Sigmoid colon (tissue), 7 donors: ENCODE measurements around the gene NAGS. TPM values are rescaled to one million over a fixed set of nuclear protein-coding genes. Genes with fewer than 3 reads are reported as not detected.
A peak's percentile ranks its signal among the peaks of the same experiment; 100 is the strongest.

Source experiments
- DNase-seq: peaks from one replicate; pipeline ENCODE4 v3.0.0-alpha.2; 2019
- H3K27ac ChIP-seq, 4 donors: fragments of 200-600 bp; sonication (generic); one replicate each; pipeline ENCODE4 v1.5.1; 2016 to 2019; ENCODE audit warnings: mild to moderate bottlenecking in 1 of 4
- H3K27me3 ChIP-seq, 3 donors: fragments of 200-600 bp; sonication (generic); one replicate each; pipeline ENCODE4 v1.5.1; 2019; ENCODE audit warnings: mild to moderate bottlenecking in 1 of 3
- H3K36me3 ChIP-seq, 4 donors: fragments of 200-600 bp; sonication (generic); one replicate each; pipeline ENCODE4 v1.5.1; 2016 to 2019
- H3K4me1 ChIP-seq, 4 donors: fragments of 200-600 bp; sonication (generic); one replicate each; pipeline ENCODE4 v1.5.1; 2017 to 2019
- H3K4me3 ChIP-seq, 4 donors: fragments of 200-600 bp; sonication (generic); one replicate each; pipeline ENCODE4 v1.5.1; 2017 to 2019; ENCODE audit warnings: mild to moderate bottlenecking in 2 of 4, moderate library complexity in 1 of 4
- H3K9me3 ChIP-seq, 4 donors: fragments of 200-600 bp in 3 of 4; sonication (generic) in 3 of 4; one replicate each; pipeline versions ENCODE4 v1.5.1 to v1.6.1; 2013 to 2019
- EP300 ChIP-seq, 4 donors: sonication (generic); formaldehyde crosslinking; IDR thresholded peaks; one replicate each; pipeline ENCODE4 v1.6.1; 2017; ENCODE audit warnings: antibody characterized with exemption in 4 of 4
- POLR2A ChIP-seq, 2 donors: fragments of 450-650 bp; IDR thresholded peaks; one replicate each; pipeline ENCODE4 v1.6.1; 2016; ENCODE audit warnings: antibody characterized with exemption in 2 of 2, mild to moderate bottlenecking in 2 of 2, moderate library complexity in 2 of 2
- POLR2AphosphoS5 ChIP-seq, 4 donors: sonication (generic); formaldehyde crosslinking; IDR thresholded peaks; one replicate each; pipeline ENCODE4 v1.6.1; 2017; ENCODE audit warnings: antibody characterized with exemption in 4 of 4
- WGBS, 2 donors: extraction: QIAGEN DNeasy Blood & Tissue Kit; methylation state at CpG; one replicate each; pipeline ENCODE4 v1.1.7; 2013; 5-methylcytosine and 5-hydroxymethylcytosine counted together
- intact Hi-C: fragments of 100-400 bp; cut with DNase I; formaldehyde crosslinking; loops from one replicate; pipeline ENCODE4 v1.15.1; 2023
- polyA plus RNA-seq, 3 donors: library from polyadenylated mRNA; stranded (reverse); fragments of 200-250 nt; gene quantifications; one replicate each; pipeline ENCODE4 v1.2.3, GENCODE V29; 2013
- small RNA-seq, 3 donors: library from RNA; depleted of rRNA; stranded (forward); fragments of <200 nt; gene quantifications; one replicate each; pipeline ENCODE3, GENCODE V24; 2016
- total RNA-seq, 4 donors: library from RNA; depleted of rRNA; stranded (reverse); fragments of >200 nt; gene quantifications; one replicate each; pipeline ENCODE4 v1.1.0, GENCODE V29; 2016
- TF ChIP-seq, protein P1 (sequence below), 4 experiments: fragments of 450-650 bp in 3 of 4; fragments of 200-600 bp in 1 of 4; IDR thresholded peaks; one replicate each; pipeline ENCODE4 v1.5.1; 2016 to 2019; ENCODE audit warnings: antibody characterized with exemption in 4 of 4, mild to moderate bottlenecking in 3 of 4, moderate library complexity in 2 of 4
- donor health status: healthy with polysubstance abuse.
- donor health status: Bipolar disorder and iron deficiency.
- donor health status: healthy.

Gene NAGS
- total and polyA plus RNA-seq, 7 donors, result 0.54 to 13.2 (median 1.4) TPM

DNA sequence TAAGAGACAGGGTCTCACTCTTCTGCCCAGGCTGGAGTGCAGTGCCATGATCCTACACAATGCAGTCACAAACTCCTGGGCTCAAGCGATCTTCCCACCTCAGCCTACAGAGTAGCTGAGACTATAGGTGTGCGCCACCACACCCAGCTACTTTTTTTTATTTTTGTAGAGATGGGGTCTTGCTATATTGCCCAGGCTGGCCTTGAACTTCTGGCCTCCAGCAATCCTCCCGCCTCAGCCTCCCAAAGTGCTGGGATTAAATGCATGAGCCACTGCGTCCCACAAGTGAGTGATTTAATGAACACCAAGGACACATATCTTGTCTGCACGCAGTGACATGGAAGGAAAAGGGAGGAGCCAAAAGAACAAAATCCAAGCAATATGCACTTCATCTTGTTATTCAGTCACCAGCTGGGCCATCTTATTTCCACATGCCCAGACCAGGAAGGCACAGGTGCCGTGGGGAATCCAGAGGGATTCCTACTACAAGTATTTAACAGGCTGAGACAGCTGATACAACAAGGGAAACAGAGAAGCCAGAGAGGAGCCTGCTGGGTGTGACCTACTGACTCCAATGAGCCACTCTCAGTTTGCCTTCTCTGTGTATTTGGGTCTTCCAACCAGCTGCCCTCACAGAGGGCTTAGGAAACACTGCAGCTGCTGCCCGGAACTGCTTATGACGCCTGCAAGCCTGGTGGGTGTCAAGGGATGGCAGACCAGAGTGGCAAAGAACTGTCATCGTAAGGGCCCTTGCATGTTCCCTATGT is 45.1 kb downstream of the NAGS start:
- WGBS, 2 donors, result 96 to 97% methylated on average over 9 of the region's 9 CpGs
- no peaks in the 10 kb centered on the region for H3K27me3 ChIP-seq
- intact Hi-C loops, result no loop called here
- no peak for DNase-seq
- no peaks in the 10 kb centered on the region for H3K9me3 ChIP-seq
- peaks cover 4 to 45% (median 30%) of the 10 kb centered on the region in 4 donors for H3K36me3 ChIP-seq
- H3K27ac ChIP-seq, result no peak overlapping the region
- no peak overlapping the region for H3K4me3 ChIP-seq
- peaks cover 0 to 19% (median 17%) of the 10 kb centered on the region in 4 donors for H3K4me1 ChIP-seq
- TF ChIP-seq POLR2AphosphoS5 (IDR thresholded peaks at IDR 0.05), result no peak
- no peak for TF ChIP-seq POLR2A (IDR thresholded peaks at IDR 0.05)
- TF ChIP-seq EP300 (IDR thresholded peaks at IDR 0.05), result no peak

DNA sequence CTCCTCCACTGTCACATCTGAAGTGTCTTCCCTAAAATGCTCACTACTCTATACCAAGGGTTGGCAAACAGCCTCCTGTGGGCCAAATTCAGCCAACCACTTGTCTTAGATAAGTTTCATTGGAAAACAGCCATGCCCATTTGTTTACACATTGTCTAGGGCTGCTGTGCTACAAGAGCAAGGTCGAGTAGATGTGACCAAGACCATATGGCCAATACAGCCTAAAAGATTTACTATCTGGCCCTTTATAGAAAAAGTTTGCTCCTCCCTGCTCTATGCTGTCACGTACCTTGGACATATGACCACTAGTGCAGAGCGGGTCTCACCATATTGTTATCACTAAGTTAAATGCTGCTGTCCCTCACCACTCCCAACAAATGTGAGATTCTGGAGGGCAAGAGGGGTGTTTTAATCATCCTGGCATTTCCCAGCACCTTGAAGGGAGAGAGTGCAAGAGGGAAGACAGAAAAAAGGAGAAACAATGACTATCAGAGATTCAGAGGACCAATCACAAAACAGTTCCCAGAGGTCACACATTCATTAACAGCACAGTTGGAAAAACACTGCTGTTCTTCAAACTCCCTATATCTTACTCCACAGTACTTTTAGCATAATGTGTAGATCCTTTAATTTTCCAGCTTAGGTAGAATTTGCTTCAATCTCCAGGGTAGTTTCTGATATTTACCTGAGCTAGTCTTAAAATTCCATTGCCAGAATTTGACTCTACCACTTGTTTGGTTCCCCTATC is 48.9 kb downstream of the NAGS start:
- Histone ChIP-seq H3K4me1 (peaks cover 0 to 19% (median 13%) of the 10 kb centered on the region in 4 donors), H3K4me3 (no peak overlapping the region), H3K9me3 (no peaks in the 10 kb centered on the region), H3K36me3 (peaks cover 4 to 57% (median 30%) of the 10 kb centered on the region in 4 donors), H3K27ac (peak overlapping the region in 2 of 4 donors; percentile 4 to 23), H3K27me3 (no peaks in the 10 kb centered on the region)
- 49 to 65% methylated on average over 3 of the region's 3 CpGs for WGBS, 2 donors
- TF ChIP-seq, protein P1, sequence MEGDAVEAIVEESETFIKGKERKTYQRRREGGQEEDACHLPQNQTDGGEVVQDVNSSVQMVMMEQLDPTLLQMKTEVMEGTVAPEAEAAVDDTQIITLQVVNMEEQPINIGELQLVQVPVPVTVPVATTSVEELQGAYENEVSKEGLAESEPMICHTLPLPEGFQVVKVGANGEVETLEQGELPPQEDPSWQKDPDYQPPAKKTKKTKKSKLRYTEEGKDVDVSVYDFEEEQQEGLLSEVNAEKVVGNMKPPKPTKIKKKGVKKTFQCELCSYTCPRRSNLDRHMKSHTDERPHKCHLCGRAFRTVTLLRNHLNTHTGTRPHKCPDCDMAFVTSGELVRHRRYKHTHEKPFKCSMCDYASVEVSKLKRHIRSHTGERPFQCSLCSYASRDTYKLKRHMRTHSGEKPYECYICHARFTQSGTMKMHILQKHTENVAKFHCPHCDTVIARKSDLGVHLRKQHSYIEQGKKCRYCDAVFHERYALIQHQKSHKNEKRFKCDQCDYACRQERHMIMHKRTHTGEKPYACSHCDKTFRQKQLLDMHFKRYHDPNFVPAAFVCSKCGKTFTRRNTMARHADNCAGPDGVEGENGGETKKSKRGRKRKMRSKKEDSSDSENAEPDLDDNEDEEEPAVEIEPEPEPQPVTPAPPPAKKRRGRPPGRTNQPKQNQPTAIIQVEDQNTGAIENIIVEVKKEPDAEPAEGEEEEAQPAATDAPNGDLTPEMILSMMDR (IDR thresholded peaks at IDR 0.05), result no peak
- no peak for TF ChIP-seq POLR2A (IDR thresholded peaks at IDR 0.05)
- TF ChIP-seq EP300 (IDR thresholded peaks at IDR 0.05), result no peak
- TF ChIP-seq POLR2AphosphoS5 (IDR thresholded peaks at IDR 0.05), result no peak
- DNase-seq, result no peak
- intact Hi-C loops, result no loop called here

Small RNA genes within 50 kb of the gene (small RNA-seq; reads per million reads assigned to genes)
- 0 reads per million in 3 donors for gene RF00012

Other genes starting within 250 kb of the NAGS start
- not detected for gene SOST, start 245.8 kb upstream of the NAGS start, total RNA-seq
- not detected for gene SOST, start 245.8 kb upstream of the NAGS start, polyA plus RNA-seq
- 100 to 1,000 TPM in 3 of 4 donors, 10 to 100 TPM in 1; 70.4 to 140 (median 120) TPM for gene DUSP3, start 225.6 kb upstream of the NAGS start, total RNA-seq
- gene DUSP3, start 225.6 kb upstream of the NAGS start, polyA plus RNA-seq, result 10 to 100 TPM; 32.3 to 57.1 (median 47.2) TPM
- not detected for gene CFAP97D1, start 224.2 kb upstream of the NAGS start, total RNA-seq
- gene CFAP97D1, start 224.2 kb upstream of the NAGS start, polyA plus RNA-seq, result not detected
- 10 to 100 TPM in 1 of 4 donors, 1 to 10 TPM in 3; 5.0 to 10.5 (median 6.0) TPM for gene MPP3, start 171.5 kb upstream of the NAGS start, total RNA-seq
- gene MPP3, start 171.5 kb upstream of the NAGS start, polyA plus RNA-seq, result 1 to 10 TPM in 2 of 3 donors, under 1 TPM in 1; 0.23 to 1.9 (median 1.2) TPM
- 1 to 10 TPM; 1.5 to 5.3 (median 2.6) TPM for gene CD300LG, start 157.4 kb upstream of the NAGS start, total RNA-seq
- 1 to 10 TPM in 1 of 3 donors, under 1 TPM in 1, not detected in 1; 0.60 to 1.5 TPM for gene CD300LG, start 157.4 kb upstream of the NAGS start, polyA plus RNA-seq
- gene MPP2, start 97.1 kb upstream of the NAGS start, total RNA-seq, result 10 to 100 TPM; 10.9 to 33.0 (median 14.9) TPM
- gene MPP2, start 97.1 kb upstream of the NAGS start, polyA plus RNA-seq, result 1 to 10 TPM in 1 of 3 donors, under 1 TPM in 2; 0.23 to 1.6 (median 0.60) TPM
- gene PPY, start 62.1 kb upstream of the NAGS start, total RNA-seq, result not detected
- gene PPY, start 62.1 kb upstream of the NAGS start, polyA plus RNA-seq, result not detected
- 1 to 10 TPM in 1 of 4 donors, not detected in 3; 3.2 TPM for gene PYY, start 50.7 kb upstream of the NAGS start, total RNA-seq
- 100 to 1,000 TPM in 1 of 3 donors, 10 to 100 TPM in 2; 32.6 to 185 (median 63.1) TPM for gene PYY, start 50.7 kb upstream of the NAGS start, polyA plus RNA-seq
- 10 to 100 TPM; 21.3 to 37.8 (median 26.3) TPM for gene TMEM101, start 10.3 kb downstream of the NAGS start, total RNA-seq
- gene TMEM101, start 10.3 kb downstream of the NAGS start, polyA plus RNA-seq, result 10 to 100 TPM; 14.1 to 42.9 (median 22.2) TPM
- gene LSM12, start 62.0 kb downstream of the NAGS start, total RNA-seq, result 10 to 100 TPM; 33.8 to 46.9 (median 40.1) TPM
- gene LSM12, start 62.0 kb downstream of the NAGS start, polyA plus RNA-seq, result 10 to 100 TPM; 28.8 to 41.6 (median 37.9) TPM
- gene G6PC3, start 66.1 kb downstream of the NAGS start, total RNA-seq, result 10 to 100 TPM; 22.2 to 29.8 (median 25.9) TPM
- gene G6PC3, start 66.1 kb downstream of the NAGS start, polyA plus RNA-seq, result 10 to 100 TPM in 1 of 3 donors, 1 to 10 TPM in 2; 8.4 to 45.5 (median 9.7) TPM
- 10 to 100 TPM; 58.2 to 87.5 (median 69.4) TPM for gene HDAC5, start 119.0 kb downstream of the NAGS start, total RNA-seq
- gene HDAC5, start 119.0 kb downstream of the NAGS start, polyA plus RNA-seq, result 10 to 100 TPM; 15.3 to 21.8 (median 16.8) TPM
- 1 to 10 TPM in 1 of 4 donors, under 1 TPM in 3; 0.36 to 3.3 (median 0.52) TPM for gene HROB, start 137.3 kb downstream of the NAGS start, total RNA-seq
- 1 to 10 TPM in 1 of 3 donors, under 1 TPM in 1, not detected in 1; 0.69 to 3.1 TPM for gene HROB, start 137.3 kb downstream of the NAGS start, polyA plus RNA-seq
- 1 to 10 TPM in 3 of 4 donors, under 1 TPM in 1; 0.82 to 4.2 (median 1.6) TPM for gene ASB16, start 166.1 kb downstream of the NAGS start, total RNA-seq
- gene ASB16, start 166.1 kb downstream of the NAGS start, polyA plus RNA-seq, result under 1 TPM in 1 of 3 donors, not detected in 2; 0.19 TPM
- gene TMUB2, start 182.3 kb downstream of the NAGS start, total RNA-seq, result 10 to 100 TPM; 26.9 to 40.3 (median 29.2) TPM
- gene TMUB2, start 182.3 kb downstream of the NAGS start, polyA plus RNA-seq, result 10 to 100 TPM; 19.0 to 41.3 (median 22.2) TPM
- gene ATXN7L3, start 195.3 kb downstream of the NAGS start, total RNA-seq, result 10 to 100 TPM; 26.4 to 37.4 (median 35.0) TPM
- gene ATXN7L3, start 195.3 kb downstream of the NAGS start, polyA plus RNA-seq, result 10 to 100 TPM; 36.0 to 59.8 (median 43.0) TPM
- 10 to 100 TPM; 43.4 to 58.4 (median 52.5) TPM for gene UBTF, start 215.1 kb downstream of the NAGS start, total RNA-seq
- 10 to 100 TPM; 26.8 to 55.0 (median 28.2) TPM for gene UBTF, start 215.1 kb downstream of the NAGS start, polyA plus RNA-seq